Neural progenitor cell (in vitro differentiated cells): ENCODE results near the gene ZBTB49.
"Not testable (repeated sequence)": the region's sequence is repeated elsewhere in the genome, so short reads cannot be mapped to it uniquely, and the experiment has no call there.

ENCODE experiments used
- CTCF ChIP-seq: fragments of 200-600 bp; sonication (generic); IDR thresholded peaks from 2 replicates; pipeline ENCODE4 v1.5.1; 2017; ENCODE audit warnings: antibody characterized with exemption, mild to moderate bottlenecking
- EZH2 ChIP-seq: fragments of 200-600 bp; sonication (generic); IDR thresholded peaks from 2 replicates; pipeline ENCODE4 v1.6.1; 2017; ENCODE audit warnings: antibody characterized with exemption, mild to moderate bottlenecking, moderate library complexity
- EZH2phosphoT487 ChIP-seq: fragments of 200-600 bp; sonication (generic); IDR thresholded peaks from 2 replicates; pipeline ENCODE4 v1.6.1; 2017; ENCODE audit warnings: antibody characterized with exemption

- TF ChIP-seq CTCF, EZH2, EZH2phosphoT487: not testable (repeated sequence)
Observed at GRCh38 chr4:4249342-4249741, 40.7 kb upstream of the ZBTB49 start.
